ENCODE data around the gene GMDS. TPM values are rescaled to one million over a fixed set of nuclear protein-coding genes. Genes with fewer than 3 reads are reported as not detected.

GMDS gene
- total RNA-seq, 1 donor: 23.2 TPM

GRCh38 chr6:1724124-1724523 is 521.3 kb downstream of the GMDS start:
- Histone ChIP-seq H3K36me3 (ENCODE audit: insufficient read depth, low read length) (peaks cover 5% of the 10 kb centered on the region), H3K9me3 (ENCODE audit: low read depth, low read length) (no peaks in the 10 kb centered on the region), H3K79me2 (ENCODE audit: insufficient read depth, low read length) (no peaks in the 10 kb centered on the region), H4K20me1 (ENCODE audit: insufficient read depth, low read length) (no peaks in the 10 kb centered on the region), H3K4me3 (ENCODE audit: insufficient read depth, low read length) (no peak overlapping the region), H3K4me1 (ENCODE audit: insufficient read depth, low read length) (no peaks in the 10 kb centered on the region), H3K27ac (ENCODE audit: low read depth, low read length) (no peak overlapping the region), H3K4me2 (ENCODE audit: insufficient read depth, low read length) (no peak overlapping the region), H3K27me3 (ENCODE audit: insufficient read depth, low read length) (no peaks in the 10 kb centered on the region), H2AFZ (ENCODE audit: low read length) (no peak overlapping the region)
- TF ChIP-seq CTCF (IDR thresholded peaks at IDR 0.05; ENCODE audit: extremely low read depth, low read depth, low read length): no peak
- DNase-seq (ENCODE audit: insufficient read length, low spot score, missing footprints): no peak

- Histone ChIP-seq H3K4me1 (ENCODE audit: insufficient read depth, low read length) (no peaks in the 10 kb centered on the region), H4K20me1 (ENCODE audit: insufficient read depth, low read length) (no peaks in the 10 kb centered on the region), H3K79me2 (ENCODE audit: insufficient read depth, low read length) (no peaks in the 10 kb centered on the region), H3K9me3 (ENCODE audit: low read depth, low read length) (no peaks in the 10 kb centered on the region), H3K36me3 (ENCODE audit: insufficient read depth, low read length) (peaks cover 5% of the 10 kb centered on the region), H3K4me2 (ENCODE audit: insufficient read depth, low read length) (no peak overlapping the region), H3K27me3 (ENCODE audit: insufficient read depth, low read length) (no peaks in the 10 kb centered on the region), H2AFZ (ENCODE audit: low read length) (no peak overlapping the region), H3K27ac (ENCODE audit: low read depth, low read length) (no peak overlapping the region), H3K4me3 (ENCODE audit: insufficient read depth, low read length) (no peak overlapping the region)
- peak; percentile 5 for TF ChIP-seq CTCF (IDR thresholded peaks at IDR 0.05; ENCODE audit: extremely low read depth, low read depth, low read length)
- DNase-seq (ENCODE audit: insufficient read length, low spot score, missing footprints): no peak
Observed at GRCh38 chr6:1722801-1723200, 522.6 kb downstream of the GMDS start.

- no peak for TF ChIP-seq CTCF (IDR thresholded peaks at IDR 0.05; ENCODE audit: extremely low read depth, low read depth, low read length)
- H3K4me2 ChIP-seq (ENCODE audit: insufficient read depth, low read length): no peak overlapping the region
- H3K79me2 ChIP-seq (ENCODE audit: insufficient read depth, low read length): no peaks in the 10 kb centered on the region
- DNase-seq (ENCODE audit: insufficient read length, low spot score, missing footprints): no peak
- no peaks in the 10 kb centered on the region for H3K27me3 ChIP-seq (ENCODE audit: insufficient read depth, low read length)
- H3K9me3 ChIP-seq (ENCODE audit: low read depth, low read length): no peaks in the 10 kb centered on the region
- no peaks in the 10 kb centered on the region for H3K4me1 ChIP-seq (ENCODE audit: insufficient read depth, low read length)
- H3K36me3 ChIP-seq (ENCODE audit: insufficient read depth, low read length): peaks cover 5% of the 10 kb centered on the region
- H4K20me1 ChIP-seq (ENCODE audit: insufficient read depth, low read length): no peaks in the 10 kb centered on the region
- no peak overlapping the region for H2AFZ ChIP-seq (ENCODE audit: low read length)
- H3K4me3 ChIP-seq (ENCODE audit: insufficient read depth, low read length): no peak overlapping the region
- no peak overlapping the region for H3K27ac ChIP-seq (ENCODE audit: low read depth, low read length)
Observed at GRCh38 chr6:1720620-1721322, 524.6 kb downstream of the GMDS start.

- DNase-seq (ENCODE audit: insufficient read length, low spot score, missing footprints): no peak
- Histone ChIP-seq H3K36me3 (ENCODE audit: insufficient read depth, low read length) (peaks cover 5% of the 10 kb centered on the region), H4K20me1 (ENCODE audit: insufficient read depth, low read length) (no peaks in the 10 kb centered on the region), H3K4me2 (ENCODE audit: insufficient read depth, low read length) (no peak overlapping the region), H3K27me3 (ENCODE audit: insufficient read depth, low read length) (no peaks in the 10 kb centered on the region), H3K4me3 (ENCODE audit: insufficient read depth, low read length) (no peak overlapping the region), H3K4me1 (ENCODE audit: insufficient read depth, low read length) (no peaks in the 10 kb centered on the region), H3K79me2 (ENCODE audit: insufficient read depth, low read length) (no peaks in the 10 kb centered on the region), H3K9me3 (ENCODE audit: low read depth, low read length) (no peaks in the 10 kb centered on the region), H3K27ac (ENCODE audit: low read depth, low read length) (no peak overlapping the region), H2AFZ (ENCODE audit: low read length) (no peak overlapping the region)
- no peak for TF ChIP-seq CTCF (IDR thresholded peaks at IDR 0.05; ENCODE audit: extremely low read depth, low read depth, low read length)
Observed at GRCh38 chr6:1719922-1720321, 525.5 kb downstream of the GMDS start.
